ENCODE data around the gene AGO3. TPM values are rescaled to one million over a fixed set of nuclear protein-coding genes. Genes with fewer than 3 reads are reported as not detected.

The AGO3 gene
- total RNA-seq, 1 donor from 2014 or later: 19.1 TPM

- DNase-seq (ENCODE audit: low read depth): no peak
- no peak overlapping the region for H3K4me3 ChIP-seq (ENCODE audit: low read depth, low read length)
- no peak for TF ChIP-seq CTCF (conservative IDR thresholded peaks at IDR 0.05; ENCODE audit: low read depth, low read length)
These were observed 6.1 kb upstream of the AGO3 start for GRCh38 chr1:35924838-35925237.

GRCh38 chr1:35925741-35926140 lies 5.2 kb upstream of the AGO3 start:
- H3K4me3 ChIP-seq (ENCODE audit: low read depth, low read length): no peak overlapping the region
- DNase-seq (ENCODE audit: low read depth): no peak
- TF ChIP-seq CTCF (conservative IDR thresholded peaks at IDR 0.05; ENCODE audit: low read depth, low read length): no peak

- TF ChIP-seq CTCF (conservative IDR thresholded peaks at IDR 0.05; ENCODE audit: low read depth, low read length): no peak
- no peak overlapping the region for H3K4me3 ChIP-seq (ENCODE audit: low read depth, low read length)
- DNase-seq (ENCODE audit: low read depth): no peak
These were observed 3.4 kb upstream of the AGO3 start for GRCh38 chr1:35927472-35927871.

- no peak for TF ChIP-seq CTCF (conservative IDR thresholded peaks at IDR 0.05; ENCODE audit: low read depth, low read length)
- peak overlapping the region; percentile 85 for H3K4me3 ChIP-seq (ENCODE audit: low read depth, low read length)
- DNase-seq (ENCODE audit: low read depth): no peak
These were observed 944 bp upstream of the AGO3 start for GRCh38 chr1:35929730-35930592.

- DNase-seq (ENCODE audit: low read depth): no peak
- peak overlapping the region; percentile 85 for H3K4me3 ChIP-seq (ENCODE audit: low read depth, low read length)
- no peak for TF ChIP-seq CTCF (conservative IDR thresholded peaks at IDR 0.05; ENCODE audit: low read depth, low read length)
These were observed 697 bp downstream of the AGO3 start for GRCh38 chr1:35931446-35932157.

- no peak for TF ChIP-seq CTCF (conservative IDR thresholded peaks at IDR 0.05; ENCODE audit: low read depth, low read length)
- peak overlapping the region; percentile 85 for H3K4me3 ChIP-seq (ENCODE audit: low read depth, low read length)
- no peak for DNase-seq (ENCODE audit: low read depth)
These were observed 1.3 kb downstream of the AGO3 start for GRCh38 chr1:35932158-35932636.

Data from epithelial cell of proximal tubule (primary cell).